Calu3 (cell line): Measurements from ENCODE around the gene JMJD7. TPM values are rescaled to one million over a fixed set of nuclear protein-coding genes. Genes with fewer than 3 reads are reported as not detected.

ENCODE experiments used
- BruUV-seq: library from RNA; stranded (reverse); fragments of 400-500 nt; replicated peaks from 2 replicates; lab custom pipeline; 2021; lab: Mats Ljungman, UMichigan
- CTCF ChIA-PET: fragments of 300-600 bp; sonication (Branson Sonifier 250); formaldehyde crosslinking; loops from one replicate; lab custom pipeline; 2022; ENCODE audit warnings: antibody characterized with exemption; lab: Charles Lee
- DNase-seq: peaks from one replicate; pipeline ENCODE4 v3.0.0; 2022
- H3K27ac Mint-ChIP-seq: one replicate; pipeline ENCODE4 v1.8.0; 2022; ENCODE audit warnings: mixed read lengths; ENCODE audit not compliant: unreplicated experiment
- H3K27me3 Mint-ChIP-seq: one replicate; pipeline ENCODE4 v1.8.0; 2022; ENCODE audit warnings: mixed read lengths; ENCODE audit not compliant: unreplicated experiment
- H3K36me3 Mint-ChIP-seq: one replicate; pipeline ENCODE4 v1.8.0; 2022; ENCODE audit warnings: mild to moderate bottlenecking, moderate library complexity, mixed read lengths; ENCODE audit not compliant: insufficient read depth, unreplicated experiment
- H3K4me1 Mint-ChIP-seq: one replicate; pipeline ENCODE4 v1.8.0; 2022; ENCODE audit warnings: mild to moderate bottlenecking, low read depth, mixed read lengths; ENCODE audit not compliant: unreplicated experiment
- H3K4me3 Mint-ChIP-seq: one replicate; pipeline ENCODE4 v1.8.0; 2022; ENCODE audit warnings: mild to moderate bottlenecking, low read depth, moderate library complexity, mixed read lengths; ENCODE audit not compliant: unreplicated experiment
- H3K9me3 Mint-ChIP-seq: one replicate; pipeline ENCODE4 v1.8.0; 2022; ENCODE audit warnings: low read depth, mixed read lengths; ENCODE audit not compliant: unreplicated experiment
- CTCF ChIP-seq: fragments of 200-600 bp; IDR thresholded peaks from one replicate; pipeline ENCODE4 v1.8.0; 2022; ENCODE audit warnings: antibody characterized with exemption; ENCODE audit not compliant: unreplicated experiment
- intact Hi-C: fragments of 100-400 bp; cut with micrococcal nuclease; formaldehyde crosslinking; loops from one replicate; pipeline ENCODE4 v1.10.0; 2022; ENCODE audit not compliant: unreplicated experiment
- total RNA-seq: library from RNA; stranded (reverse); gene quantifications from 2 replicates; pipeline ENCODE4 v1.2.3, GENCODE V29; 2022

The JMJD7 gene
- total RNA-seq, 1 experiment from 2014 or later: 9.4 TPM

- Mint-ChIP-seq H3K4me1 (no peaks in the 10 kb centered on the region), H3K27me3 (no peaks in the 10 kb centered on the region), H3K36me3 (no peaks in the 10 kb centered on the region), H3K4me3 (no peak overlapping the region), H3K27ac (no peak overlapping the region), H3K9me3 (no peaks in the 10 kb centered on the region)
- DNase-seq: no peak
- TF ChIP-seq CTCF: no peak
- CTCF ChIA-PET: no interaction called here
- intact Hi-C loops: loop anchor here (10.0 kb wide), 1 partner anchor 88 kb away; no protein-coding TSS in a partner anchor
- BruUV-seq: no TSS peak
Observed at GRCh38 chr15:41816788-41817187, 11.1 kb upstream of the JMJD7 start.

- CTCF ChIA-PET: no interaction called here
- Mint-ChIP-seq H3K4me3 (no peak overlapping the region), H3K36me3 (no peaks in the 10 kb centered on the region), H3K9me3 (no peaks in the 10 kb centered on the region), H3K4me1 (no peaks in the 10 kb centered on the region), H3K27ac (no peak overlapping the region), H3K27me3 (no peaks in the 10 kb centered on the region)
- no peak for TF ChIP-seq CTCF
- intact Hi-C loops: loop anchor here (10.0 kb wide), 1 partner anchor 87 kb away; no protein-coding TSS in a partner anchor
- BruUV-seq: no TSS peak
- DNase-seq: no peak
Observed at GRCh38 chr15:41817327-41817726, 10.6 kb upstream of the JMJD7 start.

GRCh38 chr15:41817781-41818180 lies 10.1 kb upstream of the JMJD7 start:
- H3K9me3 Mint-ChIP-seq: no peaks in the 10 kb centered on the region
- no peak for DNase-seq
- H3K27me3 Mint-ChIP-seq: no peaks in the 10 kb centered on the region
- BruUV-seq: no TSS peak
- H3K27ac Mint-ChIP-seq: no peak overlapping the region
- no peak overlapping the region for H3K4me3 Mint-ChIP-seq
- TF ChIP-seq CTCF: no peak
- no peaks in the 10 kb centered on the region for H3K4me1 Mint-ChIP-seq
- no peaks in the 10 kb centered on the region for H3K36me3 Mint-ChIP-seq
- CTCF ChIA-PET: no interaction called here
- intact Hi-C loops: loop anchor here (10.0 kb wide), 1 partner anchor 87 kb away; no protein-coding TSS in a partner anchor

DNA sequence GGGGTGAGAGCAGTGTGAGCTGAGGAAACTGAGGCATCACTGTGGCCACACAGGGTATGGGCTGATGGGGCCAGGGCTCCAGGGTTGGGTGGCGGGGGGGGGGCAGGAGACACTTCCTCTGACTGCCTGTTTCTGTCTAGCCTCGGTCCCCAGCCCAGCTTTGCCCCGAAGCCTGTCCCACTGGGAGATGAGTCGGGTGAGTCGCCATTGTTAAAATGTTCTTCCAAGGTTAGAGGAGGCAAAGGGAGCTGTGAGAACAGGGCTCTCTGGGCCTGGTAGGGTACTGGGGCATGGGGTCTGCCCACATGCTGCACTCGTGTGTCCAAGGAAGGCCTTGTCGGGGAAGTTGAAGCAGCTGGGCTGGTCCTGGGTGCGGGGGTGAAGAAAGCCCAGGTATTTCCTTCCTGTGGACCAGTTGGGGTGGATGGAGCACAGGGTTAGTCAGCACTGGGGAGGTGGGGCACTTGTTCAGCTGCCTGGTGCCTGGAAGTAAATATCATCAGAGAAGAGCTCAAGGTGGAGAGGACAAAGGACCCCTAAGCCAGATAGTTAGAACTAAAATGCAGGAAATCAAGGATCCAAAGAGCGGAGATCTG lies 8.3 kb upstream of the JMJD7 start:
- Mint-ChIP-seq H3K9me3 (no peaks in the 10 kb centered on the region), H3K27me3 (no peaks in the 10 kb centered on the region), H3K4me1 (no peaks in the 10 kb centered on the region), H3K4me3 (no peak overlapping the region), H3K36me3 (no peaks in the 10 kb centered on the region), H3K27ac (no peak overlapping the region)
- no peak for TF ChIP-seq CTCF
- CTCF ChIA-PET: interaction anchor here (0.6 to 1.0 kb wide), 2 partner anchors 18 to 20 kb away, joined by 3 to 6 read pairs; no protein-coding TSS in a partner anchor
- no TSS peak for BruUV-seq
- DNase-seq: no peak
- intact Hi-C loops: loop anchor here (10.0 kb wide), 1 partner anchor 85 kb away; no protein-coding TSS in a partner anchor
